D341Med (cell line): ENCODE results near the gene SYNPO.

Experiments used
- DNase-seq: peaks from one replicate; pipeline ENCODE4 v3.0.0; 2012; ENCODE audit warnings: low spot score

The SYNPO gene

DNA sequence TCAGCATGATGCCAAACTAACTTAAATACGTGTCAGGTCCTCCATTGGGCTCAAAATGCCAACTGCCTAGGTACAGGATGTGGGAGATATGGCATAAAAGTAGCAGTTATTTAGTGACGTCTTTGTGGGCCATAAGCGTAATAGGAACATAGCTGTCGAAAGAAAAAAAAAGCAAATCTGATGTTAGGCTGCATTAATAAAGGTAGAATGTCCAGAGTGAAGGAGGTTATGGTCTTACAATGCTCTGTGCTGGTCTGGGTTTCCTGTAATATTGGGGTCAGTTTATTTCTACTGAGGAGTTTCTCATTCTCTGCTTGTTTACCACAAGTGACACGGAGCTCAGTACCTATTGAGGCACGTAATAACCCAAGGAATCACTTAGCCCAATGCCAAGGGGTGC lies 33.4 kb upstream of the SYNPO start:
- no peak for DNase-seq

DNA sequence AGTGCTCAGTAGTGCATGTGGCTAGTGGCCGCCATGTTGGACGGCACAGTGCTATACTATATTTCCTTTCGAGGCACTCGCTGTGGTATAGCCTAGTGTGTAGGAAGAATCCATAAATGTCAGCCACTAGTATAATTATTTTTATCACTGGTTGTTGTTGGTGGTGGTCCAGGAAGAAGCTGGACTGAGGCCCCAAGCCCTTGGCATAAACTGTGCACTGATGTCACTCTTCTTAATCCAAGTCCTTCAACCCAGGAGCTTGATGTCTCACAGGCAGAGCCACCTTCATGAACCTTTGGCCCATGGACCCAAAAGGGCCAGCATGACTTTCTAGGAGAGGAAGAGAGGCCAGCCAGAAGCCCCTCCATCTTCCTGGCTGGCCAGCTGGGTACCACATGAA lies 32.5 kb upstream of the SYNPO start:
- no peak for DNase-seq

DNA sequence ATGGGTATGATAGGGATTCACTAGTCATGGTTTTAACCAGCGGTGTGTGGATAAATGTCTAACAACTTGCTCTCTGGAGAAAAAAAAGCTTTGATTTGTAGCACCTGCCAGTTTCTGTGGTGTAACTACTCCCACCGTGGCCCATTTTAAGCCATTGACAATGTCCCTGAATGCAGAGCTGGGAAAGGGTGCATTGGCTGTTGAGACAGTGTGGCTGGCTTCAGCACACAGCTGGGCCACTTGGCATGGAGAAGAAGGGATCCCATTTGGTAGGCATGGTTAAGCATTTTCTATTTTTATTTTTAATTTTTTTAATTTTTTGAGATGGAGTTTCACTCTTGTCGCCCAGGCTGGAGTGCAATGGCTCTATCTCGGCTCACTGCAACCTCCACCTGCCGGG lies 31.5 kb upstream of the SYNPO start:
- no peak for DNase-seq

DNA sequence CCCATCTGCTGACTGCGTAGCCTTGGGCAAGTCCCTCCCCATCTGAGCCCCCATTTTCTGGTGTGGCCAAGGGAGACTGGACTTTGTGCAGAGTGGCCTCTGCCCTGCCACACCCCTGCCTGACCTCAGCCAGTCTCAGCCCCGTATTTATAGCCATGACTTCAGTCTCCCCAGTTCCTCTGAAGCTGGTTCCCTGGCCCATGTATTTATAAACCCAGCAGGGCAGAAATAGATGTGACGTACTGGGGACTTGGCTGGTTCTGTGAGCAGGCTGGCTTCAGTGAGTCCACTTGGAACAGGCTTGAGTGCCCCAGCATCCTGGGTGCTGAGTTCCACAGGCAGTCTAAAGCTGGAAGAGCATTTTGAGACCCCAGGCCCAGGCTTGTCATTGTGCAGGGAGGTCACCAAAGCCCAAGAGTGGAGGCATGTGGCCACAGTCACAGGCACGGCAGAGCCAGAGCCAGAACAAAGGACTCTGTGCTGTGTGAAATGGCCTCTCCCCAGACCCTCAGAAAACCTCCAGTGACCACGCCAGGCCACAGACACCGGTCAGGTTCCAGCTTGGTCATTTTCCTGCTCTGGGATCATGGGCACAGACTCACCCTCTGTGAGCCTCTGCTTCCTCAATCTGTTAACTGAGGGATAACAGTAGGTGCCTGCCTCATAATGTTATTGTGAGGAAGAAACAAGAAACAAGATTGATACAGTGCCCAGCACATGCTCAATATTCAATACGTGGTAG lies 30.4 kb upstream of the SYNPO start:
- DNase-seq = no peak

DNA sequence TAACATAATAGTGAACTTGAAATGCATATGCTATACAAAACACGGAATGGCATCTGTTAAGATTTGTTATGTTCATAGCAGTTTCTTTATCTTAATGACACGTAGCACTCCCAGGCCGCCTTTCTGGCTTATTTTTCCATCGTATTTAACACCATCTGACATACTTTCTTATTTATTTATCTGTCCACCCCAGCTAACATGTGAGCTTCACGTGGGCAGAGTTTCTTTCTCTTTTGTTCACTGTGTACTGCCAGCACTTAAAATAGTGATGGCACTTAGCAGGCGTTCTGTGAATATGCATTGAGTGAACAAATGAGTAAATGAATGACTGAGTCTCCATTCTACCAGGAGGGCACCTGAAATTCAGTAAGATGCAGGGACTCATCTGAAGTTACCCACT lies 29.4 kb upstream of the SYNPO start:
- DNase-seq = no peak

DNA sequence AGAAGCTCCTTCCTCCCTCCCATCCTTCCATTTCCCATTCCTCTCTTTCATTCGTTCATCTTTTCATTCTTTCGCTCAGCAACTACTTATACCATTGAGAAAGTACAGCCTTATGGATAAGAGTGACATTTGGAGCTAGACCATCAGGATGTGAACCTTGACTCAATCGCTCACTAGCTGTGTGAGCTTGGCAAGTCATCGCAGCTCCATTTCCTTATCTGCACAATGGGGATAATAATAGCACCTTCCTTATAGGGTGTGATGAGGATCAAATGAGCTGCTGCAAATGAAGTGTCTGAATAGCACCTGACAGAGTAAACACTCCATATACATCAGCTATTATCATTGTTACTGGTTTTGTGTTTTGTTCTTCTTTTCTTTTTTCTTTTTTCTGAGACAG lies 28.1 kb upstream of the SYNPO start:
- DNase-seq = no peak

DNA sequence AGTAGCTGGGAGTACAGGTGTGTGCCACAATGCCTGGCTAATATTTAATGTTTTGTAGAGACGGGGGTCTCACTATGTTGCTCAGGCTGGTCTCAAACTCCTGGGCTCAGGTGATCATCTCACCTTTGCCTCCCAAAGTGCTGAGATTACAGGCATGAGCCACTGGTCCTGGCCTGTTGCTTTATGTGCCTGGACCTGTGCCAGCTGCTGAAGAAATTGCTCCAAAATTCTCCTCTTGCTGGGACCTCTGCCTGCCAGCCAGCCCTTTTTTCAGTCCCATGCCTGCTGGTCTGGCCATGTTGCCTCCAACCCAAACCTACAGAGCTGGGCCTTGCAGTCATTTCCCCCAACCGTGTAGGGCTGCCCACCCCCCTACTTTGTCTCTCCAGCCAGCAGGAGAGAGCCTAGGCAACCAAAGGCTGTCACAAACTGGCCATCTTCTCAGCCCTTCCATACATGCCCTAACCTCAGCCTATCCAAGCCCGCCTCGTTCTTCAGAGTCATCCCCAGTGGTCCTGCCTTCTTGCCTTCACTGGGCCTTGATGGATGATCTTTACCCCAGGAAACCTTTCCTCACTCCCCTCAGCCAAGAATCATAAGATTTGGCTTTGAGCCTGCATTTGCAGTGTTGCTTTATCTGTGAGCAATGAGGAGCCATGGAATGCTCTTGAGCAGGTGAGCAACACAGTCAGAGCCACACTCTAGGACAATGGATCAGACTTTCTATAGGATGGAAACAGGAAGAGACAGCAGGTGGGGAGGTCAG lies 27.4 kb upstream of the SYNPO start:
- no peak for DNase-seq

DNA sequence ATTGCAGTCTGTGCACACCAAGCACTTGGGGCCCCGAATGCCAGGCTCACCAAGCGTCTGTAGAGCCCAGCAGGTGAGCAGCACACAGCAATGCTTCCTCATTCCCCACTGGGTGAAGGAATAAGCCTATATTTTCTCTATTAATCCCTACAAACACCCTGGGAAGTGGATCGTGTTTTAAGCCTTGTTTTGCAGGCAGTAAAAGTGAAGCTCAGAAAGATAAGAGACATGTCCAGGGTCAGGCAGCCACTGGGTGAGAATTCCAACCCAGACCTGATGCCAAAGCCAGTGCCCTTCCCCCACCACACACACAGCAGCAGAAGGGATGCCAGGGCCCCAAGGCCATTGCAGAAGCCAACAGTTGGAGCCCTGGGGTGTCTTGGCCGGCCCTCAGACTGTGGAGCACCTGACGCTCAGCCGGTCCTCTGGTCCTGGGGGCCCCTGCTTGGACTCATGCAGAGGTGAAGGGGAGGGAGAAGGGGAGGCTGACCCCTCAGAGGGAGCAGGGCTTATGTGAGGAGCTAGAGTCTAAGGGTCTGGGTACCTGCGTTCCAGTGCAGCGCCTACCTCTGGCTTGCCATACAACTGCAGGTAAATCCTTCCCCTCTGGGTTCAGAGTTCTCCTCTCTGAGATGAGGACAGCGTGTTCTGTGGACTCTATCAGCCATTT lies 26.3 kb upstream of the SYNPO start:
- DNase-seq = no peak

DNA sequence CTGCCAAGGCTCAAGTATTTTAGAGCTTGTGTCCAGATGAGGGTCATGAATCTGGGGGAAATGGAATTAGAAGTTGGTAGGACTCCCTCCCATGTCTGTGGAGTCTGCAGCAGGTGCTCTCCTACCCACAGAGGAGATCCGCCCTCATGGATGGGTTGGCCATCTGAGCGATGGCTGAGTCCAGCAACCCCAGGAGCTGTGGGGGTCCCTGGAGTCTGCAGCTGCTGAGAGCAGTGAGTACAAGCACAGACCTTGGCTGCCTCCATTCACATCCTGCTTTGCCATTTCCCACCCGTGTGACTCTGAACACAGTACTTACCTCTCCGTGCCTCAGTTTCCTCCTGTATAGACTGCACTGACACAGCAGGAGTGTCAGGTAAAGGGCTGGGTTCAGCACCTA lies 25.8 kb upstream of the SYNPO start:
- no peak for DNase-seq

DNA sequence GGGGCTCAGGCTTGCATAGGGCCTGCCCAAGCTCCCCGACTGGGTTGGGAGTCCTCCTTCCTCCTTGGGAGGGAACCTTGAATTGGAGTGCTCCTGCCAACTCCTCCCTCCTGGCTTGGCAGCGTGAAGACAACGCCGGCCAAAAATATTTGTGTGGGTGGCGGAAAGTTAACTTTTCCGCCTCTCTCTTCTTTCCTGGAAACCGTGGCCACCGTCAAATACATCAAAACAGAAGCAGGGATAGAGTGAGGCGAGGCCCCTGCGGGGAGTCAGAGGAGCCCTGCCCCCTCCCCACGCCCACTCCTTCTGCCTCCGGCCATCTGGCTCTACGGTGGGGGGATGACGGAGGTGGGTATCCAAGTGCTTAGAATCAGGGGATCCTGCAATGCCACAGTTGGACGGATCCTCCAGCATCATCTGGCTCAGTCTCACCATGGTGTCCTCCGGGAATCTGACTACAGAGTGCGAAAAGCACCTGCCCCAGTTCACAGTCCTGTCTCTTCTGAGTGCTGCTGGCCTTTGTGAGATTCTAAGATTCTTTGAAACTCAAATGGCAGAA lies 25.2 kb upstream of the SYNPO start:
- DNase-seq = peak; percentile 44

DNA sequence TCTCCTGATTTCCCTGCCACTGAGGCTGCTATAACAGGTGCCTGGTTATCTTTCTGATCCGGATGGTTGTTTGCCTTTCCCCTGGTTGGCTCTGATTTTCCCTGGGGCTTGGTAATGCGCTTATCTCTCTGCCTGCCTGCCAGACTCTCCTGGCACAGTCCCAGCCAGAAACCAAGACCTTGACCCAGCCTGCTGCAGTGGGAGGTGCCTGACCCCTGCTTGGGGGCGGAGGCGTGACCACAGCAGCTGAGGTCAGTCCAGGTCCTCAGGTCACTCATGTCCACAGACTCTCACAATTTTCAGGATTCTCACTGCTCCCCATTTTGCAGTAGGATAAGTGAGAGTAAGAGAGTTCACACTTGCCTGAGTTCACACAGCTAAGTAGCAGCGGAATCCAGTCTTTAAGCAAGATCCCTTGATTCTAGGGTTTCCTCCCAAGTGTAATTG lies 24.4 kb upstream of the SYNPO start:
- DNase-seq = peak; percentile 85

DNA sequence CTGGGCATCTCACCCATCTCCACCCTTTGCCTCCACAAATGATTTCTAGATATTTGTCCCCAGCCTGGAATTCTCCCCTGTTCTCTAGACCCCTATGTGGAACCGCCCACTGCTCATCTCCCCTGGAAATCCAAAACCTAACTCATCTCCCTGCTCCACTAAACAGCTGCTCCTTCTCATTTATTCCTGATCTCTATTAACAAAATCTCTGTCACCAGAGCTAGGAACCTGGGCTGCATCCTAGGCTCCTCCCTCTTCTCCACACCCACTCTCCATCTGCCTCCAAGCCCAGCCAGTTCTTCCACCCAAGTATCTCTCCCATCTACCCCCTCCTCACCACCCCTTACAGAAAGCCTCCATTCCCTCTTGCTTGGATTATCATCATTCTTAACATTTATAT lies 24.0 kb upstream of the SYNPO start:
- DNase-seq = peak; percentile 67

DNA sequence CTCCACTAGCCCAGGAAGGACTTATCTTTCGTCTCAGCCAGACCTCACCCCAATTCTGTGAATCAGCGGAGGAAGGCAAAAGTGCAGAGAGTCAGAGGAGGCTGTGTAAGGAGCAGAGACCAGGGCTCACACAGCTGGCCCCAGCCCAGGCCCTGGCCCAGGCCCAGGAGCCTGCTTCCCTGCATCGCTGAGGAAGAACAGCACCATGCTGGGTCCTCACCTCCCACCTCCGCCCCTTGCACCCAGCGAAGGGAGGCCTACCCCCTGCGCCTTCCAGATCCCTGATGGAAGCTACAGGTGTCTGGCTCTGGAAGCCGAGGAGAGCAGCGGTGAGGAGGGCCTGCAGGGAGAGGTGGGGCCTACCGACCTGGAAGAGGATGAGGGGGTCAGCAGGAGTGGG lies 22.3 kb upstream of the SYNPO start:
- no peak for DNase-seq

DNA sequence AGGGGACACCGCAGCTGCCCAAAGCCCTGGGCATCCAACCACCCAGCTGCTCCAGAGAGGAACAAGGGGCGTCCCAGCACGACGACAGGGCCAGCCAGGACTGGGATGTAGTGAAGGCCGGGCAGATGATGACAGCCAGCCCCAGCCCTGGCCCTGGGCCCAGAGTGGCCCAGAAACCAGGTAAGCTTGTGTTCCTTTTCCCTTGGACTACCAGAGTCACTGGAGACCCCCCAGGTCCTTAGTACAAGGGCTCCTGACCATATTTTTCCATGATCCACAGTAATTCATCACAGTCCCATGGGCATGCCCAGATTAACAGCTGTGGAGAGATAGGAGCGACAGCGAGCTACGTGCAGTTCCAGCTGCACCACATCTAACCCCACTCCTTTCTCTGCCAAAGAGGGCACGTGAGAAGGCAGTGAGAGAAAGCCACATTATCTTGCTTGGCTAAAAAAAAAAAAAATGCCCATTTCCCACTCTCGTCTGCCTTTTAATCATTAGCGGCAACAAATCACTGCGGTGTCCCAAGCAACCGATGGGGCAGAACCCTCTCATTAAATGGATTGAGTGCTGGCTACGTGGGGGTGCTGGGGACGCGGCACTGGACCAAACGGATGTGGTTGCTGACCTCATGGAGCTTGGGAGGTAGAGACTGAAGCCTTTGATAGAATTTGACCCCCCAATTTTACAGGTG lies 21.7 kb upstream of the SYNPO start:
- no peak for DNase-seq

DNA sequence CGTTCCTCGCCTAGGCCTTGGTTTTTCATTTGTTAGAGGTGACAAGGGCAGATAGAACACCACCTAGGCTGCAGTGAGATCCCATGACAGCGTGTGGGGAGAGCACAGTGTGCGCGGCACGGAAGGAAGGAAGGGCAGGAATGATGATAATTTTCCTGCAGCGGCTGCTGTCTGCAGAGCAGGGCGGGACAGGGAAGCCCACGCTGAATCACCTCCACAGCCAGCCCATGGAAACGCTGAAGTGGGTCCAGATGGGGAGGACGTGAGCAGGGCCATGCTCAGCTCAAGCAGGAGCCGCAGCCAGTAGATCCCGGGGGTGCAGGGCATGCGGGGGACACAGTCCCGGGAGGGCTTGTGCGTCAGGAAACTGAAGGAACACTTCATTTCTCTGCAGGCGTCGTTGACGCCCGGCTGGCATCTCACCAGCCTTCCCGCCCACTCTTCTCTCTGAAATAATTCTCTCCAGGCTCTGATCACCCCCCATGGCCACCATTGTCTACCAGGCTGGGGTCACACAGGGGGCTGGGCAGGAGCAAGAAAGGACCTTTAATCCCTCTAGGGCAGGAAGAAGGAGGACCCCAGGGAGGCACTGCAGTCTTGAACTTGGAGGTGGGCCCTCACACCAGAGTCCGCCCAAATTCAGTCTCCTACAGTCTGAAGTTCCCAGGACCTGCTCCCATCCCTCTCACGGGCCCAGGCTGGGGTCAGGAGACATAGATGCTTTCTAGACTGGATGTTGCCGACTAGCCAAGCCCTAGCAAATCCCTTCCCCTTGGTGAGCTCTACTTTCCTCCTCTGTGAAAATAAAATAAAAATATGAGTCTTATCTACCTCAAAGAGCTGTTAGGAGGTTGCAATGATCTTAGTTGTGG lies 20.9 kb upstream of the SYNPO start:
- DNase-seq = no peak

DNA sequence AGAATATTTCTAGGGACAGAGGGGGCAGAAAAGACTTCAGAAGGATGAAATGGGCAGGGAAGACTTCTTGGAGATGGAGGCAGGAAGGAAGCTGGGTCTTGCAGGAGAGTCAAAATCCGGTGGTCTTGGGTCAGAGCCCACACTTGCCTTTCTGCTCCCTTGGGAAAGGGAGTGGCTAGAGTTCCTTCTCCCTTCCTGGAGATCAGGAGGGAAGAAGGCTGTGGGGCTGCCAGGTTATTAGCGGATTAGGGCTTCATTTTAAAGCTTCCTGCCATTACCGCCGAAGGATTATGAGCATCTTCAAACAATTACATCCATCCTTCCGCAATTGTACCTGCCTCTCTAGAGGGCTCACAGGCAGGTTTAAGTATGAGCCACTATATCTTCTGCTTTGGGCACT lies 19.2 kb upstream of the SYNPO start:
- peak; percentile 69 for DNase-seq

DNA sequence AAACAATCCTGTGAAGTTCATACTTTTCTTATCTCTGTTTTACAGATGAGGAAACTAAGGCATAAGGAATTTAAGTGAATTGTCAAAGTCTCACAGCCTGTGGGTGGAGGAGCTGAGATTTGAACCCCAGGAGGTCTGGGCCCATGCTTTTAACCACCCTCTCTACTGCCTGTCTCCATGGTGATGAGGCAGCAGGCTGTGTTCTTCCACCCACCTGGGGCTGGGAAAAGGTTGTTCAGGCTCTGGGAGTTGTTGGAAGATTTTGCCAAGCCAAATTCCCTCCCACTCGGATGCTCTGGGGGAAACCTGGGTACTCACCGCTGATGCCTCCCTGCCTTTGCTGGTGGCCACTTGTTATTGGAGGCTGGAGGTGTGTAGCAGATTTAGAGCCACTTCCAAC lies 18.3 kb upstream of the SYNPO start:
- DNase-seq = no peak

DNA sequence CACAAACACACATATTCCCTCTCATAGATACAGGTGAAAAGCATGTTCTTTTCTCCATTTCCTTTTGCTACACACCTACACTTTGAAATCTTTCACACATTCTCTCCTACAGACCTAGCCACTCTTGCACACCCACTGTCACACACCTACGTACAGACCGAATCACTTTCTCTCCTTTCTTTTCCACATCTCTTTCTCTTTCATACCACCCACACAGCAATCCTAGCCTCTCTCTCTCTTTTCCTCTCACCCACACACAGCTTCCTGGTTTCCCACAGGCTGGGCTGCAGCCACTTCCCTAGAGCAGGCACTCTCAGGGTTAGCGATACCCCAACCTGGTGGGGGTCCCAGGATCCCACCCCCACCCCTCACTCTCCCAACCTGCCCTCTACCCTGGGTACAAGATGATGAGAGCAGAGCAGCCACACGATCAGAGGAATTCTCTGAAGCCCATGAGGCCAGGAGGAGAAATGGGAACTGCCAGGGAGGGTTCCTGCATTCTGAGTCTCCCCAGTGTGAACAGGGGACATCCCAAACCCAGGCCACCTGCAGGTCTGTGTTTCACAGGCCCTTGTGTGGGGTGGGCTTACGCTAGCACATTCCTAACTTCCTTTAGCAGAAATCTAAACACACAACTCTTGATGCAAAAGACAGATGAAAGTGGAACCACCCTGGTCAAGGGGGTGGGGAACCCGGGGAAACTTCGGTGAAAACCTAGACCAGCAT lies 17.1 kb upstream of the SYNPO start:
- no peak for DNase-seq

DNA sequence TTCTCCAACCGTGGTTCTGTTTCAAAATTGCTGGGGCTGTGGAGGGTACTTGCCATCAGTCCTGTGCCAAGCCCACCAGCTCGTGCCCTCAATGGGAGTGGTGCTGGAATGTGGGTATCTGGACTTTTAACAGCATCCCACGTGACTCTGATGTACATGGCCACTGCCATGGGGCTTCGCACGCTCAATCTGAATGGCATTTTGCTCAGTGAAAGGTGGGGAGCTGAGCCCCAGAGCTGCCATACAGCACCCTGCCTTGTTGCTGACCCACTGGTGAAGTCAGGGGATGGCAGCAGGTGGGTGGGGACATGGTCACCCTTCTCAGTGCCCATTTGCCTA lies 16.6 kb upstream of the SYNPO start:
- no peak for DNase-seq

DNA sequence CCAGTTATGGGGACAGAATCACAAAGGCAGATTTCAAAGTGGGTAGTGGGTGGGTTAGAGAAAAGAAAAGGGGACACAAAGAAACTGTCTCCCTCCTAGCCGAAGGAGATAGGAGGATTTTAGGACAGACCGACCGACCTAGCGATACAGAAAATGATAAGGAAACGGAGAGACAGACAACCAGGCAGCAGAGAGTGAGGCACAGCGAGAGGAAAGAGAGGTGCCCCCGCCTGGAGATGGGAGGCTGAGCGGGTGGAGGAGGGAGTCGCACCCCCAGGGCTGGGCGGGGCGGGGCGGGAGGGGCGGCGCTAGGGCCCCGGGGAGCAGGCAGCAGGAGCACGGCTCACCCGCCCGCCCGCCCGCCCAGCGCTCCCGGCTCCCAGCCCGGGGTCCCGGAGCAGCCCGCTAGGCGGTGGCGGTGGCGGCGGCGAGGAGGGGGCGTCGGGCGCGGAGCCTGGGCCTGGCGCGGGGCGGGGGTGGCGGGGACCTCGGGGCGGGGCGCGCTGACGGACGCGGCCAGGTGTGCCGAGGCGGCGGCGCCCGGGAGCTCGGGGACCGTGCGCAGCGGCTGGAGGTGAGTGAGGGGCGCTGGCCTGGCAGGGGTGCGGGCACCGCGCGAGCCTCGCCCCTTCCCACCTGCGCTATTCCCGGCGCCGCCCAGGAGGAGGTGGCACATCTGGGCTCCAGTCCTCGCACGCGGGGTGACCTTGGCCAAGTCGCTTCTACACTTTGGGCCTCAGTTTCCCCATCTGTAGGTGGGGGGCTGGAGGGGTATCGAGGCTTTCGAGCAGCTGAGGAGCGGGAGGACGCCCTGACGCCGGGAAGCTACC lies 15.9 kb upstream of the SYNPO start:
- DNase-seq = peak; percentile 70
